GM18907 (cell line): ENCODE data around the gene CPEB2.

Source experiments
- ATAC-seq: cut with Tn5 transposase; IDR thresholded peaks from one replicate; pipeline ENCODE4 v1.9.1; 2021; ENCODE audit warnings: mild to moderate bottlenecking, moderate library complexity; ENCODE audit not compliant: unreplicated experiment

CPEB2 gene

DNA sequence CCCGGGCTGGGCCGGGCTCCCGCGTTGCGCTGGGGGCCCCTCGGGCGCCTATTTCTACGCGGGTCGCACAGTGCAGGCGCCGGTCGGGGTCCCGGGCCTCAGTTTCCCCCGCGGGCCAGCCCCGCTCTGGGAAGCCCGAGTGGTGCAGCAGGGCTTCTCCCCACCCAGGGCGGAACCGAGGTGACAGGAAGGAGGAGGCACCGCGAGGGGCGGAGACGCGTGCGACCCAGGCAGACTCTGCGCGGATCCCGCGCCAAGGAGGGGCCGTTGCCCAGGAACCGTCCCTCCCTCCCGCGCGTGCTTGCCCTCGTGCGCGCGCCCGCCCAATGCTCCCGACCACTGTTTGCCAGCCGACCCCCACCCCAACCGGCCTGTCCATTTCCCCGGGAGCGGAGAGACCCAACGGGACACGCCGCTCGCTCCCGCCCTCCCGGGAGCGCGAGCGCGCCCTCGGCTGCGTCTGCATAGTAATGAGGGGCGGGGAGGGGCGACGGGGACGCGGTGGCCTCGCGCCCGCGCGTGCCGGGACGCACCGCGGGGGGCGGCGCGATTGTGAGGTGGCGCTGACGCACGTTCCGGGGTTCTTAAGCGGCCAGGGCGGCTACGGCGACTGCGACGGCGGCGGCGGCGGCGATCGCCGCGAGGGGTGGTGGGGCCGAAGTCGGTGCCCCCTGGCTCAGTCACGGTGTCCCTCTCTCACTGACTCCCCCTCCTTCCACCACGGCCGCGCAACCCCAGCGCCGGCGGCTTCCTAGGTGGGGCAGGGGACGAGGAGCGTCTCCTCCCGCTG, at the start of gene CPEB2:
Gene CPEB2 (plus strand): TSS at position 613 of the 790 bp plus-strand sequence. CDS start 193 bp downstream, outside the sequence.
- peak; percentile 74 for ATAC-seq

DNA sequence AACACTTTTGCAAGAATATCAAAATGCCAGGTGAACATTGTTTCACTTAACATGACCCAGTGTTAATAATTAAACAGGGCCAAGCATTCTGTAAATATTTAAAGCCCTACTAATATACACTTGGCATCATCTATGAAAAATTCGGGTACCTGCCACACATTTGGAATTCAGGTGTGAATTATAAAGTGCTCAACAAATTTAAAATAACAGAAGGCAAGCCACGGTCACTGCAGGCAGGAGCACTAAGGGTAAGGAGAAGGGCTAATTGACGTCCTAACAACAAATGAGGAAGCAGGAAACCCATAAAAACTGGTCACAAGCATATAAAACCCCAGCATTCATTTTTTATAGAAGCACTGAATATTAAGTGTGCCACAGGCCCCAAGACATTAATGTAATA, 43.8 kb upstream of the CPEB2 start:
- ATAC-seq, result no peak

- no peak for ATAC-seq
These were observed 41.0 kb upstream of the CPEB2 start for GRCh38 chr4:14961292-14961691.

GRCh38 chr4:14965071-14965470, 37.2 kb upstream of the CPEB2 start:
- ATAC-seq, result no peak

DNA sequence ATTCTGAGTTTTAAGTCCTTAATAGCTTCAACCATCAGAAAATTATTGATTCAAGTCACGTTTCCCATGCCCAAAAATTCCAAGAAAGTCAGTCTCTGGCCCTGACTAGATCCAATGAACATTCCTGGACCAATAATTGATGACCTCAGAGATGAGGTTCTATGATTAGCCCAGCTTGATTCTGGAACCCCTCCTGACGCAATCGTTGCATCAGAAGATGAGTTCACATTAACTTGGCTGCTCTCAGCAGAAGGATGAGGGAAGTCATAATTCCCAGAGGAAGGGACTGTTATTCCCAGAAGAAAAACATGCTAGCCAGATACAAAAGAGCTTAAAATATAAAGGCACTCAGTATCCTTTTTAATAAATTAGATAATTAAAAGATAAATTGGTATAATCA, 34.3 kb upstream of the CPEB2 start:
- no peak for ATAC-seq

DNA sequence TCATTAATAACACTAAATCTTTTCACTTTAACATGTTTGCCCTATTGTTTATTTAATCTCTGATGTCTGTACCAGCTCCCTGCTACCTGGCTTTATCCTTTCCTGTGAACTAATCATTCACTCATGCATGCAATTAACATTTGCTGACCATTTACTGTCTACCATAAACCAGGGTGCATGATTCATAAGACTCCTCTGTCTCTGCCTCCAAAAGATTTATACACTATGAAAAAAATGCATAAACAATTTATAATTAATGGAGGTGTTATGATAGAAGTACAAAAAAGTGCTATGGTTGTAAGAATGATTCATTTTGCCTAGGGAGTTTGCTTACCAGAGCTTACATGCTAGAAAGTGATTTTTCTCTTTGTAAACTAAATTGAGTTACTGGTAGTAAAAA, 24.5 kb upstream of the CPEB2 start:
- no peak for ATAC-seq

GRCh38 chr4:14984448-14984847, 17.8 kb upstream of the CPEB2 start:
- no peak for ATAC-seq

DNA sequence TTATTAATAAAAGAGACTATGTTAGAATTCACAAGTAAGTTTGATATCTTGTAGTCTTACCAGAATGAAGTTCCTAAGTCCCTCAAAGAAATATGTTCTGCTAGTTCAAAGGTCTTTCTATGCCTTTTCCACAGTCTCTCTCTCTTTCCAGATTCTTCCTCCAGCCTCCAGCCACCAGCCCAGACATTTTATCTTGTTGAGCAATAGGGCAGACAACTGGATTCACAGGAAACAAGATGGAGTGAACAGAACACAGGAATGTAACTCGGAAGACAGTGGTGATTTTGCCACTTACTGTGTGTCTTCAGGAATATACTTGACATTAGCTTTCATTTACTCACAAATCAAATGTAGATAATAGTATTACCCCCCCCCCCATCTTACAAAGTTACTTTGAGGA, 17.1 kb upstream of the CPEB2 start:
- ATAC-seq, result no peak

DNA sequence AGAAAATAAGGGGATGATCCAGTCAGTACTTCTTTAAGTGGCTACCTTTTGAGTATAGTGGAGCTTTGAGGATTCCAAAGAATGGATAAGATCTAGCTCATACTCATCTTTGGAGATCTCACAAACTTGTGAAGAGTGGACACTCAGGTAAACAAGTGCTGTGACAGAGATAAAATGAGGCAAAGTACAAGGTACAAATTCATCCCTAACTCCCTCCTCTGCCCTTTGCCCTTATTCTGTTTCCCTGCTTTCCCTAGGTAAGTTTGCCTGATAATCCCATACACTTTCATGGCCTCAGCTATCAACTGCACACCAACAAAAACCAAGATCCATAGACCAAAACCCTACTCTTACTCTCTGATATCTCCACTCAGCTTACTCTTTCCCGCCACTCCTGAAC, 16.4 kb upstream of the CPEB2 start:
- no peak for ATAC-seq

- no peak for ATAC-seq
These were observed 15.2 kb upstream of the CPEB2 start for GRCh38 chr4:14987054-14987453.

GRCh38 chr4:14990484-14990883, 11.8 kb upstream of the CPEB2 start:
- ATAC-seq, result no peak

DNA sequence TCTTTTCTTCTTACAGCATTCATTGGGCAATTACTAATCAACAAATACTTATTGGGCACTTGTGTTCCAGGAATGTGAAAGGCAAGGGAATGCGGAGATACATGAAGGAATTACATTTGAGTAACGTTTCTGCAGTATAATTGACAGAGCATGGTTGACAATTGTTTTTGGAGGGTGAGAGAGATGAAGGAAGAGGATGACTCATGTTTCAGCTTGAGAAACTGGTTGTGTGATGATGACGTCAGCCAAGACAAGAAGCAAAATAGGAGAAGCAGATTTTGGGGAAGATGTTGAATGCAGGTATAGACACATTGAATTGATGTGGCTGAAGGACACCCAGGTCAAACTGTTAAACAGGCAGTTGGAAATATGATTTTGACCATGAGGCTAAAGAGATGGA, 8.0 kb upstream of the CPEB2 start:
- ATAC-seq, result no peak

DNA sequence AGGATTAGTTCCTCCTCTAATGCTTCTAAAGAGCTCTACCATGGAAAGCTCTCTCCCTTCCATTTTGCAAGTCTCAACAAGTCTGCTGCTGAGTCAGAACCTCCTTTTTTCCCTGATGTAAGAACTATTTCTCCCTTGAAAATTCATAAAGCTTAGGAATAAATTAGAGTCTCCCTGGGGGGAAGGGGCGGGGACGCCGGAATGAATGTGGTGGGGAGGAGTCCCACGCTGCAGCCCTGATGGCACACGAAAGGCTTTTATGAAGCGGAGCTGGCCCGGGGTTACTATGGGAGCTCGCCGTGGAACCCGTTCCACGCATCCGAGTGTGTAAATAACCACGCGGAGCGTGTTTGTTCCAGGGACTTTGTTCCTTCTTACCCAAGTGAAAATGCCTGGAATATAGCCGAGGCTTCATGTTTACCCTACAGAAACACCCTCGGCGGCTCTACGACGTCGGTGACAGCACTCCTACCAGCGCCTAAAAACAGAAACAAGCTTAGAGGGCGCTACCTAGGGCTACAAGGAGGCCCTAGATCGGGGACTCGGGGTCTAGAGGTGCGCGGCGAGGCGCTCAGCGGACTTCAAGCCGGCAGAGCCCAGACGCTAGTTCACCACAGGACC, 923 bp upstream of the CPEB2 start:
- peak; percentile 36 for ATAC-seq

- ATAC-seq, result peak; percentile 30
These were observed 549 bp downstream of the CPEB2 start for GRCh38 chr4:15002659-15003400.

GRCh38 chr4:15003401-15003890, 1.2 kb downstream of the CPEB2 start:
- ATAC-seq, result peak; percentile 21

DNA sequence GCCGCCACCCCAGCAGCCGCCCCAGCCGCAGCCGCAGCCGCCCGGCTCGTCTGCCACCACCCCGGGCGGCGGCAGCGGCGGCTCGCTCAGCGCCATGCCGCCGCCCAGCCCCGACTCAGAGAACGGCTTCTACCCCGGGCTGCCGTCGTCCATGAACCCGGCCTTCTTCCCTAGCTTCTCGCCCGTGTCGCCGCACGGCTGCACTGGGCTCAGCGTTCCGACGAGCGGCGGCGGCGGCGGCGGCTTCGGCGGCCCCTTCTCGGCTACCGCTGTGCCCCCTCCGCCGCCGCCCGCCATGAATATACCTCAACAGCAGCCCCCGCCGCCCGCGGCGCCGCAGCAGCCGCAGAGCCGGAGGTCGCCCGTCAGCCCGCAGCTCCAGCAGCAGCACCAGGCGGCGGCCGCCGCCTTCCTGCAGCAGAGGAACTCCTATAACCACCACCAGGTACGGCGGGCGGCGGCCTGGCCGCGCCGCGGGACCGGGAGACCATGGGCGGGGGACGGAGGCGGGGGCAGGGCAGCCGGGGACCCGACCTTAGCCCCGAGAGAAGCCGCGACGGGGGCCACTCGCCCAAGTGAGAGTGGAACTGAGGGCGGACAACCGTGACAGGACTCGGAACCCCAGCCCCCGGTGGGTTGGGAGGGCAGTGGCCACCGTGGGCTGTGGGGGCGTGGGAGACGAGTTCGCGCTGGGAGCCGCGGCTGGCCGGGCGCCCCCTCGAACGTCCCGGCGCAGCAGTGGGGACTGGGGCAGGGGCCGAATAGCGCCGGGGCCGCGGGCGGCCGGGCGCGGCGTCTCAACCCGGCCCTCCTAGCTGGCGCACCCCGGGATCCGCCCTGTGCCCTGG, 1.8 kb downstream of the CPEB2 start:
- ATAC-seq, result peak; percentile 2

DNA sequence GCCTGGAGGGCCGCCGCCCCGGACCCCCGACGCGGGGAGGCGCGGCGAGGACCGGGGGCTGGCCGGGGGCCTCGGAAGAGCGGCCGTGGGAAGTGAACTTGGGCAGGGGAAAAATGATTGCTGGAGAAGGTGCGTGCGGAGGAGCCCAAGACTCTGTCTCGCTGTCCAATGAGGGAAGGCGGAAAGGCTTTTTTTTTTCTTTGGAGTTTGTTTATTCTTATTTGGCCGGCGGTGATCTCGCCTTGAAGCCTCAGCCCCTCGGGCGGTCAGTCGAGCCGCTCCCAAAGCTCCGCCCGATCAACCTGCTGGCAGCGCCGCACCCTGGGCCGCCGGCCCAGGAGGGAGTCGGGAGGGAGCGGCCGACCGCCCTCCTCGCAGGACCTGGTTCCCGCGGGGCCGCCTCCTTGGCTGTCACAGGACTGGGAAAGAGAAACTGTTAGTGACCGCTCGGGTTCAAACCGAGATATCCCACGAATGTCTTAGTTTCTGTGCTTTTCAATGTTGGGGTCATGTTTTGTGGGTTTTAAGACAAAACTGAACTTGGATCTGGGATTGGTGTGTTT, 2.5 kb downstream of the CPEB2 start:
- ATAC-seq, result no peak

GRCh38 chr4:15005474-15006115, 3.3 kb downstream of the CPEB2 start:
- no peak for ATAC-seq

GRCh38 chr4:15006416-15007024, 4.2 kb downstream of the CPEB2 start:
- ATAC-seq, result no peak

GRCh38 chr4:15007201-15007600, 4.9 kb downstream of the CPEB2 start:
- ATAC-seq, result no peak
